HFFc6 (cell line): ENCODE results near the gene LOXL3. TPM values are rescaled to one million over a fixed set of nuclear protein-coding genes. Genes with fewer than 3 reads are reported as not detected.

Source experiments
- DNase-seq: peaks from one replicate; pipeline ENCODE4 v3.0.0-alpha.2; 2018
- H3K27ac Mint-ChIP-seq: 2 replicates; pipeline ENCODE4 v1.8.0; 2020; ENCODE audit warnings: mild to moderate bottlenecking, mixed read lengths
- H3K27me3 Mint-ChIP-seq: 2 replicates; pipeline ENCODE4 v1.8.0; 2021; ENCODE audit warnings: mild to moderate bottlenecking, moderate library complexity, mixed read lengths; ENCODE audit not compliant: insufficient read depth
- H3K36me3 Mint-ChIP-seq: 2 replicates; pipeline ENCODE4 v1.8.0; 2021; ENCODE audit warnings: low read depth, mixed read lengths
- H3K4me1 Mint-ChIP-seq: 2 replicates; pipeline ENCODE4 v1.8.0; 2020; ENCODE audit warnings: low read depth, mixed read lengths
- H3K4me3 Mint-ChIP-seq: 2 replicates; pipeline ENCODE4 v1.8.0; 2020; ENCODE audit warnings: mild to moderate bottlenecking, moderate library complexity, mixed read lengths
- H3K9me3 Mint-ChIP-seq: 2 replicates; pipeline ENCODE4 v1.8.0; 2020; ENCODE audit warnings: mild to moderate bottlenecking, mixed read lengths
- total RNA-seq, 6 experiments: library from RNA; stranded (reverse); fragmentation: NEBNext Ultra II Directional; extraction: Animal tissue kit (Norgen Biotek cat#: 25700); gene quantifications; 2 replicates in 1 of 6; 3 replicates in 5 of 6; pipeline ENCODE4 v1.2.3, GENCODE V29; 2021
- TF ChIP-seq, protein P1 (sequence below): fragments of 200-600 bp; sonication (generic); IDR thresholded peaks from 2 replicates; pipeline ENCODE4 v1.5.0; 2021; ENCODE audit warnings: antibody characterized with exemption, mild to moderate bottlenecking

LOXL3 gene
- total RNA-seq, 6 experiments from 2014 or later: 59.4 to 76.5 (median 64.1) TPM

- TF ChIP-seq, protein P1, sequence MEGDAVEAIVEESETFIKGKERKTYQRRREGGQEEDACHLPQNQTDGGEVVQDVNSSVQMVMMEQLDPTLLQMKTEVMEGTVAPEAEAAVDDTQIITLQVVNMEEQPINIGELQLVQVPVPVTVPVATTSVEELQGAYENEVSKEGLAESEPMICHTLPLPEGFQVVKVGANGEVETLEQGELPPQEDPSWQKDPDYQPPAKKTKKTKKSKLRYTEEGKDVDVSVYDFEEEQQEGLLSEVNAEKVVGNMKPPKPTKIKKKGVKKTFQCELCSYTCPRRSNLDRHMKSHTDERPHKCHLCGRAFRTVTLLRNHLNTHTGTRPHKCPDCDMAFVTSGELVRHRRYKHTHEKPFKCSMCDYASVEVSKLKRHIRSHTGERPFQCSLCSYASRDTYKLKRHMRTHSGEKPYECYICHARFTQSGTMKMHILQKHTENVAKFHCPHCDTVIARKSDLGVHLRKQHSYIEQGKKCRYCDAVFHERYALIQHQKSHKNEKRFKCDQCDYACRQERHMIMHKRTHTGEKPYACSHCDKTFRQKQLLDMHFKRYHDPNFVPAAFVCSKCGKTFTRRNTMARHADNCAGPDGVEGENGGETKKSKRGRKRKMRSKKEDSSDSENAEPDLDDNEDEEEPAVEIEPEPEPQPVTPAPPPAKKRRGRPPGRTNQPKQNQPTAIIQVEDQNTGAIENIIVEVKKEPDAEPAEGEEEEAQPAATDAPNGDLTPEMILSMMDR: no peak
- no peak overlapping the region for H3K4me3 Mint-ChIP-seq
- H3K9me3 Mint-ChIP-seq: no peaks in the 10 kb centered on the region
- H3K36me3 Mint-ChIP-seq: no peaks in the 10 kb centered on the region; the same call in 1 of the 2 replicates
- no peak overlapping the region for H3K27ac Mint-ChIP-seq
- H3K27me3 Mint-ChIP-seq: no peaks in the 10 kb centered on the region
- peaks cover 13% of the 10 kb centered on the region for H3K4me1 Mint-ChIP-seq
- DNase-seq: no peak
Observed at GRCh38 chr2:74538881-74539339, 14.8 kb downstream of the LOXL3 start.

- Mint-ChIP-seq H3K27ac (peak overlapping the region; percentile 65), H3K9me3 (no peaks in the 10 kb centered on the region), H3K4me1 (peaks cover 20% of the 10 kb centered on the region), H3K27me3 (no peaks in the 10 kb centered on the region), H3K36me3 (peaks cover 6% of the 10 kb centered on the region), H3K4me3 (no peak overlapping the region)
- DNase-seq: peak; percentile 19
- TF ChIP-seq, protein P1: no peak
Observed at GRCh38 chr2:74537140-74537539, 16.6 kb downstream of the LOXL3 start.

DNA sequence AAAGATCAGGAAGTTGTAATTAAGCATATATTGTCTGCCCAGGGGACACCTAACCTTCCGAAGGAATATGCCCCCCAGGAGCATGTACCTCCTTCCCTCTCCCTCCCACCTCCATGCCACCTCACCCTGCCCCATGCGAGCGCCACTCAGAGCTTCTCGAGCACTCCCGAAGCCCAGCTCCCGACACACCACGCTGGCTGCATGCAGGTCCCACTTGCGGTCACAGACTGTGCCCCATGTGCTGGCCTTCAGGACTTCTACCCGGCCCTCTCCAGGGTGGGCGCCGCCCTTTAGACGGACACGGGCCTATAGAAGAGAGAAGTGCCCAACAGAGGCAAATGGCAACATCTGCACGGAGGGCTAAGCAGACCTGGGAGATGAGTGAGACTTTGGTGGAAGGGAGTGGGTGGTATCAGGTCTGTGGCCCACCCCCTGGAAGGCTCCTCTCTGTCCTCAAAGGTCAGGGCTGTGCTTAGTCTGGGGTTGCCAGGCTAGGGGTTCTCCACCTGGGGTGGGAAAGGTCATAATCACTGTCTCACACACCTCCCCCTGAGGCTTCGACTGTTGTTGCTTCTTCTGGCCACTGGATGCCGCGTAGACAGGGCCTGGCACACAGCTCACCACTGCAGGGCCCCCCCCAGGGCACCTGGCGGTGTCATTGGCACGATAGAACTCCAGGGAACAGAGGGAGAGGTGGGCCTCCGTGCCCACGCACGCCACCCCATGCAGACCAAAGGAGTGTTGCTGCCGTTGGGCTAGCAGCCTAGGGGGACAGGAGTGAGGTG, 17.4 kb downstream of the LOXL3 start:
- Mint-ChIP-seq H3K9me3 (no peaks in the 10 kb centered on the region), H3K27me3 (no peaks in the 10 kb centered on the region), H3K4me3 (no peak overlapping the region), H3K4me1 (peaks cover 28% of the 10 kb centered on the region), H3K27ac (no peak overlapping the region; the same call in 1 of the 2 replicates), H3K36me3 (peaks cover 9% of the 10 kb centered on the region)
- TF ChIP-seq, protein P1: 0 out of 2 replicates have a peak, but pooled peaks have one; percentile 13
- DNase-seq: no peak

DNA sequence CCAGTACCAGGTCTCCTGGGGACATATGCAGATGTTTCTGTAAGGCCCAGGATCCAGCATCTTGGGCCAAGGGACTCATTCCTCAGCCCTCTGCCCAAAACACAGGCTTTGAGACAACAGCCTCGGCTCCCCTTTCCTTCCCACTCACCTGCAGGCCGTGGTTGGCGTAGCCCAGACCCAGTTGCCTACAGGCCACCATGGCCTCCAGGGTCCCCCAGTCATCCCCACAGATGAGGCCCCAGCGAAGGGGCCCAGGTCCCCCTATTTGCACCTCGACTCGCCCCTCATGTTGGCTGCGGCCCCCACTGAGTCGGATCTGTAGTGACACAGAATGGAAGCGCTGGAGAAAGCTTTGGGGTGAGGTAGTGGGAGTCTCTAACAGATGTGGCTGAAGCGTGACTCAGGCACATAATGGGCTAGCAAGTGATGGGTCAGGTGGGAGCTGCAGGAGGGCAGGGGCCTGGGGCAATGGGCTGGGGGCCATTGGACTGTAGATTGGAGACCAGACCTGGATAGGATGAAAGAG, 18.2 kb downstream of the LOXL3 start:
- Mint-ChIP-seq H3K27ac (no peak overlapping the region), H3K27me3 (no peaks in the 10 kb centered on the region), H3K36me3 (peaks cover 9% of the 10 kb centered on the region), H3K9me3 (no peaks in the 10 kb centered on the region), H3K4me3 (no peak overlapping the region), H3K4me1 (peaks cover 36% of the 10 kb centered on the region)
- TF ChIP-seq, protein P1: no peak
- no peak for DNase-seq

- TF ChIP-seq, protein P1: no peak
- H3K27me3 Mint-ChIP-seq: no peaks in the 10 kb centered on the region
- DNase-seq: no peak
- H3K9me3 Mint-ChIP-seq: no peaks in the 10 kb centered on the region
- no peak overlapping the region for H3K4me3 Mint-ChIP-seq
- no peak overlapping the region for H3K27ac Mint-ChIP-seq
- H3K36me3 Mint-ChIP-seq: peaks cover 9% of the 10 kb centered on the region
- H3K4me1 Mint-ChIP-seq: peaks cover 36% of the 10 kb centered on the region
Observed at GRCh38 chr2:74534411-74534810, 19.3 kb downstream of the LOXL3 start.
